Measurements from ENCODE around the gene ZDHHC14.
A peak's percentile ranks its signal among the peaks of the same experiment; 100 is the strongest.

ZDHHC14 gene

GRCh38 chr6:157607317-157608109, 226.5 kb downstream of the ZDHHC14 start:
- DNase-seq, result no peak

- no peak for DNase-seq
Observed at GRCh38 chr6:157608221-157609075, 227.5 kb downstream of the ZDHHC14 start.

DNA sequence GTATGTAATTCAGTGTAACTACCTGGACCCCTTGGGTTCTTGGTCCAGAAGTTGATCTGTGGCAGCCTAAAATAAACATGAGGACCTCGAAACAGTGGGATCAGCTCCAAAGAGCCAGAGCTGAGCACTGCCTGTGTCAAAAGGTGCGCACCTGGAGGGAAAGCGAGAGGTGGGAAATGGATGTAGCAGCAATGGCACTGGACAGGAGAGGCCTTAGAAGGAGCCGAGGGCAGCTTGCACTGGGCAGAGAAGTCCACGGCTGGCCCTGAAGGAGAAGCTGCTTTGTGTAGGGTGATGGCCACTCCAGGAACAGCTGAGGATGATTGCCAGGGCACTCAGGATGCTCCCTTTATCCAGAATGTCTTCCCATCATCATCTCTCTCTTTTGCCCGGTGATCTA, 228.1 kb downstream of the ZDHHC14 start:
- DNase-seq, result no peak

DNA sequence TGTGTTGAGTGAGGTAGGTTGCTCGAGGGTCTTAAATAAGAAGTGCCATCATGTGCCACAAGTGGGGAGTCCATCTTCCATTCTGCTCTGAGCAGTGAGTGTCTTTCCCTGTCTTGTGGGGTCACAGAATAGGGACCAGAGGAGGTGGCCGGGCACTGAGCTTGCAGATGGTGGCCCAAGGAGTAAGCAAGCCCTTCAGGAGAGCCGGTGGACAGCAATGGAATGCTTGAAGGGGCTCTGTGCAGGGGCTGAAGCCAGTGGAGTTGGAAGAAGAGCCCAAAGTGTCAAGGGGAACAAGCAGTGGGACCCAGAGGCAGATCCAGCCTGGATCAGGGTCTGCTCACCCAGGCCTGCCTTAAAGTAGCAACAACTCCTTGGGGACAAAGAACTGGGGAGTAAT, 228.6 kb downstream of the ZDHHC14 start:
- DNase-seq, result no peak

- DNase-seq, result no peak
Observed at GRCh38 chr6:157610451-157610999, 229.5 kb downstream of the ZDHHC14 start.

- DNase-seq, result no peak
Observed at GRCh38 chr6:157611406-157611805, 230.4 kb downstream of the ZDHHC14 start.

- no peak for DNase-seq
Observed at GRCh38 chr6:157613011-157613522, 232.1 kb downstream of the ZDHHC14 start.

GRCh38 chr6:157614026-157614568, 233.1 kb downstream of the ZDHHC14 start:
- peak; percentile 13 for DNase-seq

- no peak for DNase-seq
Observed at GRCh38 chr6:157615420-157615769, 234.4 kb downstream of the ZDHHC14 start.

- DNase-seq, result no peak
Observed at GRCh38 chr6:157615951-157616350, 235.0 kb downstream of the ZDHHC14 start.

GRCh38 chr6:157620944-157621343, 240.0 kb downstream of the ZDHHC14 start:
- no peak for DNase-seq

DNA sequence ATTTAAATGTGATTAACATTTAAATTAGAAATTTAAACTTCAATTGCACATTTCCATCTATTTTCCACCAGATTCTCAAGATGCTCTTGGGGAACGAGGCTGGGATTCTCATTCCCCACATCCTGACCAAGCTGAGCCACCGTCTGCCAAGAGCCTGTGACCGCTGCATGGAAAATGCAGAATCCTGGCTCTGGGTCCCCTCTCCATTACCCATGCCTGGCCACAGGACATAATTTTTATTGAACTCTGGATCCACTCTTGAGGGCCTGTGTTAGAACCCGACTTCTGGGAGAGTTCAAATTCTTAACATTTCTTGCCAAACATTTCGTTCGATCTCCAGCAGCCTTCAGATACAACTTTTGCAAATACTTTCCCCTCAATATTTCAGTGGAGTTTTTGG, 240.4 kb downstream of the ZDHHC14 start:
- DNase-seq, result no peak

DNA sequence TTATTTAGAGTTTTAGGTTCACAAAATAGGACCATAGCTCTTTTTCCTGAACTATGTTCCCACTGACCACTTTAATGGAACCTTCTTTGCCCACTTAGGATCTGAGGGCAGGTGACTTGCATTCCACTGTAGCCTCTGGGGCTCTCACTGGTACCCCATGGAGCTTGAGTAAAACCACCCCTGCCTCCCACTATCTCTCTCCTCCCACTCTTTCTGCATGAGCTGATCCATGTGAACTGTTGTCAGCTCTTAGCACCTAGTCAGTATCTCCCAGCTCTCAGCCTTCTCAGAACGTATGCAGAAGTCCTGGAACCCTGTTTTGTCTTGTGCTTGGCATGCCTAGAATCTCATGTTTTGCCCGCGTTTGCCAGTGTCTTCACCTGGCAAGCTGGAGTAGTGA, 241.4 kb downstream of the ZDHHC14 start:
- no peak for DNase-seq

DNA sequence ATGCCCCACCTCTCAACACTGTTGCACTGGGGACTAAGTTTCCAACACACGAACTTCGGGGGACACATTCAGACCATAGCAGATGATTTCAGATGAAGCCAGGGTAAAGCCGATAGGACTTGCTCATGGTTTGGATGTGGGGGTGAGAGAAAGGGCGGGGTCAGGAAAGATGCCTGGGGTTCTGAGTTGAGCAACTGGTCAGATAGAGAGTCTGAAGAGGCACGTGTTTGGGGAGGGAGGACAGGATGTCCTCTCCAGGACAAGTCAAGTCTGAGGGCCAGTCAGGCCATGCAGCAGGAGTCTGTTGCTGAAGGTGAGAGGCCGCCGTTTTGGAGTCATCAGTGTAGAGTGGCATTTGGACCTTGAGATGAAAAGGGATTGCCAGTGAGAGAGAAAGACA, 244.1 kb downstream of the ZDHHC14 start:
- DNase-seq, result no peak

DNA sequence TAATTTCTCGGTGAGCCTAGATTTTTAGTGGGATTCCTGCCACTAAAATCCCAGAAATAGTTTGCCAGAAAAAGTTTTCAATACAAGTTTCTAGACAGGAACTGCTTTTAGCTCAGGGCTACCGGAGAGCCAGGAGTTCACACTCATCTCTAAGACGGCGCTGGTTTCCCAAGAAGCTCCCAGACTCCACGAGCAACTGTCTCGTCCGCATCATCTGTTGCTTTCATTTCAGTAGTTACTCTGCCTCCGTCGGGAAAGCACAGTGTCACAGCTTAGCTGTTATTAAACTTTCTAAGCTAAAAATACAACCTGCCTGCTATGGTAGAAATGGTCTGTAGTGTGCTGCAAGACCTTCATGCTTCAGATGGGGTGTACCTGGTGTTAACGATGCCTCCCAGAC, 244.8 kb downstream of the ZDHHC14 start:
- DNase-seq, result no peak

- no peak for DNase-seq
Observed at GRCh38 chr6:157627195-157627966, 246.4 kb downstream of the ZDHHC14 start.

- no peak for DNase-seq
Observed at GRCh38 chr6:157628463-157628862, 247.5 kb downstream of the ZDHHC14 start.

DNA sequence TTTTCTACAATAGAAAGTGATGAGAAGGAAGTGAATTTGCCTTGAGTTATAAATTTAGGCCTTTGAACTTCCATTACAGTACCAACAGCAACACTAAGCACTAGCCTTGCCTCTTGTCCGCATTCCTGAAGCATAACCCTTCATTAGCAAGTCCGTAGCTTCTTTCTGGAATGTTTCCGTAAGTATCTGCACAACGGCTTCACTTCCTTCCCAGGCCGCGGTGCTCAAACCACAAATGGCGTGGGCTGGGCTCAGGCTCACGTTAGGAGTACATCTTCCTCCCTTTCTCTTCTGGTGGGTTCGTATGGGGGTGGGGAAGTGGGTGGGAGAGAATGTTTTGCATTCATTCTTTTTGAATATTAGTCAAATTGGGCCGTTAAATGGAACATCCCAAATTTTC, 248.2 kb downstream of the ZDHHC14 start:
- no peak for DNase-seq

- no peak for DNase-seq
Observed at GRCh38 chr6:157630463-157631080, 249.6 kb downstream of the ZDHHC14 start.

- no peak for DNase-seq
Observed at GRCh38 chr6:157631412-157631811, 250.4 kb downstream of the ZDHHC14 start.

DNA sequence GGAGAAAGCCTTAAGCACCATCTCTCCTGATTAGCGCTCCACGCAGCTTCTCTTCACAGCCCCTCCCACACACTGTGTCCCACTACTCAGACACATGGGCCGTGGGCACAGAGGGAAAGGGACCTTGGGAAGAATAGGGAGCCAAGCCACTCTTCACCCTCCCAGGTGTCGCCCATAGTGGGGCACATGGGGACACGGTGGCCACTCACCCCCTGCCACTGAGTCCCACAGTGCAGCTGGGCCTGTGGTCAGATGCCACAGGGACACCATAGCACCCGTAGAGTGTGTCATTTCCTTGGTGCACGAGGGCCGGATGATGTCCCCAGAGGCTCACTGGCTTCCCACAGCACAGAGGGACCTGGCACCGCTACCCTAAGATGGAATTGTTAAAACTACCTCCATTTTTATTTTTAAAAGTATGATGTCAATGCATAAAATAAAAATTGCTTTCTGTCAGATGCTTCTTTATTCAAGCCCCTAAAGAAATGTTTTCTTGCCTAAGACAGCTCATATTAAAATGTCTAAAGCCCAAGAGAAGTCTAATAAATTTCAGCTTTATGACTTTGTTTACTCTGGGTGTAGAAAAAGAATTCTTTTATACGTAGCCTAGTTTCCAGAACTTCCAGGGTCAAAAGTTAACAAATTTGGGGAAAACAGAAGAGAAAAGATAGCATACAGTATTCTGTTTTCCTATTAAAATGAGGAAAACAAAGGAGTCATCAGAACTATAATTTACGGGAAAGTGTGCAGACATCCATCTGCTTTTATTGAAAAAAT, 251.0 kb downstream of the ZDHHC14 start:
- DNase-seq, result no peak
